ENCODE measurements around the gene RNF13.

RNF13 gene

DNA sequence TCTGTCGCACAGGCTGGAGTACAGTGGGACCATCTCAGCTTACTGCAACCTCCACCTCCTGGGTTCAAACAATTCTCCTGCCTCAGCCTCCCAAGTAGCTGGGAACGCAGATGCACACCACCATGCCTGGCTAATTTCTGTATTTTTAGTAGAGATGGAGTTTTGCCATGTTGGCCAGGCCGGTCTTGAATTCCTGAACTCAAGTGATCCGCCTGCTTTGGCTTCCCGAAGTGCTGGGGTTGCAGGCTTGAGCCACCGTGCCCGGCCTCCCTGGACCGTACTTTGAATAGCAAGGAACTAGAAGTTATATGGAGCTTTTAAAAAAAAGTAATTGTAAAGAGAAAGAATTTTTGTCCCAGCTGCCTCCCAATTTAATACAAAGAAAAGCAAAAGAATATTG, 12.3 kb upstream of the RNF13 start:
- H3K27ac ChIP-seq (ENCODE audit: low read length): no peak overlapping the region
- no peak overlapping the region for H2AFZ ChIP-seq (ENCODE audit: low read length)

GRCh38 chr3:149801195-149801594, 11.8 kb upstream of the RNF13 start:
- Histone ChIP-seq H3K4me2 (ENCODE audit: low read depth, low read length) (no peak overlapping the region), H2AFZ (ENCODE audit: low read length) (no peak overlapping the region)
- no peak for DNase-seq

More for the DNA sequence above, 12.3 kb upstream of the RNF13 start:
- Histone ChIP-seq H3K4me3 (ENCODE audit: low read length) (no peak overlapping the region), H3K9me3 (replicated peaks; ENCODE audit: insufficient read depth, low read length) (no peaks in the 10 kb centered on the region), H3K4me2 (ENCODE audit: low read depth, low read length) (no peak overlapping the region), H3K27me3 (replicated peaks; ENCODE audit: insufficient read depth, low read length) (no peaks in the 10 kb centered on the region), H3K79me2 (ENCODE audit: low read length) (no peaks in the 10 kb centered on the region), H3K9ac (ENCODE audit: low read length) (no peak overlapping the region), H3F3A (ENCODE audit: insufficient read depth, low read length) (no peaks in the 10 kb centered on the region), H4K20me1 (ENCODE audit: insufficient read depth, low read length) (no peaks in the 10 kb centered on the region), H3K36me3 (replicated peaks; ENCODE audit: insufficient read depth, low read length) (no peaks in the 10 kb centered on the region), H3K9me2 (replicated peaks; ENCODE audit: insufficient read depth, low read length) (no peaks in the 10 kb centered on the region), H3K4me1 (ENCODE audit: low read length) (no peaks in the 10 kb centered on the region)
- TF ChIP-seq, protein P1, sequence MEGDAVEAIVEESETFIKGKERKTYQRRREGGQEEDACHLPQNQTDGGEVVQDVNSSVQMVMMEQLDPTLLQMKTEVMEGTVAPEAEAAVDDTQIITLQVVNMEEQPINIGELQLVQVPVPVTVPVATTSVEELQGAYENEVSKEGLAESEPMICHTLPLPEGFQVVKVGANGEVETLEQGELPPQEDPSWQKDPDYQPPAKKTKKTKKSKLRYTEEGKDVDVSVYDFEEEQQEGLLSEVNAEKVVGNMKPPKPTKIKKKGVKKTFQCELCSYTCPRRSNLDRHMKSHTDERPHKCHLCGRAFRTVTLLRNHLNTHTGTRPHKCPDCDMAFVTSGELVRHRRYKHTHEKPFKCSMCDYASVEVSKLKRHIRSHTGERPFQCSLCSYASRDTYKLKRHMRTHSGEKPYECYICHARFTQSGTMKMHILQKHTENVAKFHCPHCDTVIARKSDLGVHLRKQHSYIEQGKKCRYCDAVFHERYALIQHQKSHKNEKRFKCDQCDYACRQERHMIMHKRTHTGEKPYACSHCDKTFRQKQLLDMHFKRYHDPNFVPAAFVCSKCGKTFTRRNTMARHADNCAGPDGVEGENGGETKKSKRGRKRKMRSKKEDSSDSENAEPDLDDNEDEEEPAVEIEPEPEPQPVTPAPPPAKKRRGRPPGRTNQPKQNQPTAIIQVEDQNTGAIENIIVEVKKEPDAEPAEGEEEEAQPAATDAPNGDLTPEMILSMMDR (IDR thresholded peaks at IDR 0.05; ENCODE audit: low read length): no peak
- TF ChIP-seq EZH2 (optimal IDR thresholded peaks at IDR 0.05; ENCODE audit: low read depth, low read length) (no peak), EZH2phosphoT487 (IDR thresholded peaks at IDR 0.05; ENCODE audit: low read length) (no peak)
- no peak for DNase-seq

DNA sequence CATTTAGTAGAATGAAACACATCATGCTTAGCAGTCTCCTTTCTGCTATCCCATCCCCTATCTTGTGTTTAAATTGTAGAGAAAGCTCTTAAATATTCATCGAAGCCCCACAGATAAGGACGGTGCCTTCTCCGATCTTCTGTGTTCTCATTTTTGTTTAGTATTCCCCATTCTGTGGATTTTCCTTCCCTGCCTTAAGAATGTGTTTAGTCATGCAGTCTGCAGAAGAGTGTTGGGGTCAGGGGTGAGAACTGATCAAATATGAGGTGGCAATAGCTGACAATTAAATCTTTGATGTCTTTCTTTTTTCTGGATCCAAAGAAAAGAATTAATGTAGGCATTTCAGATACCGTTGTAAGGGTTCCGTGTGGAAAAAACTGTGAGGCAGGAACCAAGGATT, 11.4 kb upstream of the RNF13 start:
- H3K27me3 ChIP-seq (replicated peaks; ENCODE audit: insufficient read depth, low read length): no peaks in the 10 kb centered on the region
- no peak for TF ChIP-seq EZH2phosphoT487 (IDR thresholded peaks at IDR 0.05; ENCODE audit: low read length)
- TF ChIP-seq, protein P1 (IDR thresholded peaks at IDR 0.05; ENCODE audit: low read length): no peak
- no peak for TF ChIP-seq EZH2 (optimal IDR thresholded peaks at IDR 0.05; ENCODE audit: low read depth, low read length)
- no peaks in the 10 kb centered on the region for H3K36me3 ChIP-seq (replicated peaks; ENCODE audit: insufficient read depth, low read length)
- H3K9me3 ChIP-seq (replicated peaks; ENCODE audit: insufficient read depth, low read length): no peaks in the 10 kb centered on the region
- no peak overlapping the region for H2AFZ ChIP-seq (ENCODE audit: low read length)
- H3K9ac ChIP-seq (ENCODE audit: low read length): no peak overlapping the region
- H4K20me1 ChIP-seq (ENCODE audit: insufficient read depth, low read length): no peaks in the 10 kb centered on the region
- no peaks in the 10 kb centered on the region for H3K9me2 ChIP-seq (replicated peaks; ENCODE audit: insufficient read depth, low read length)
- H3K4me3 ChIP-seq (ENCODE audit: low read length): no peak overlapping the region
- no peak overlapping the region for H3K4me2 ChIP-seq (ENCODE audit: low read depth, low read length)
- H3F3A ChIP-seq (ENCODE audit: insufficient read depth, low read length): no peaks in the 10 kb centered on the region
- DNase-seq: no peak
- H3K79me2 ChIP-seq (ENCODE audit: low read length): no peaks in the 10 kb centered on the region
- no peak overlapping the region for H3K27ac ChIP-seq (ENCODE audit: low read length)
- 0 out of 2 replicates have a peak, but pooled peaks cover 5% of the 10 kb centered on the region for H3K4me1 ChIP-seq (ENCODE audit: low read length)

More at GRCh38 chr3:149801195-149801594, 11.8 kb upstream of the RNF13 start:
- H3K27ac ChIP-seq (ENCODE audit: low read length): no peak overlapping the region
- H3K27me3 ChIP-seq (replicated peaks; ENCODE audit: insufficient read depth, low read length): no peaks in the 10 kb centered on the region
- 0 out of 2 replicates have a peak, but pooled peaks cover 1% of the 10 kb centered on the region for H3K4me1 ChIP-seq (ENCODE audit: low read length)
- no peaks in the 10 kb centered on the region for H4K20me1 ChIP-seq (ENCODE audit: insufficient read depth, low read length)
- no peaks in the 10 kb centered on the region for H3K9me3 ChIP-seq (replicated peaks; ENCODE audit: insufficient read depth, low read length)
- H3F3A ChIP-seq (ENCODE audit: insufficient read depth, low read length): no peaks in the 10 kb centered on the region
- TF ChIP-seq EZH2 (optimal IDR thresholded peaks at IDR 0.05; ENCODE audit: low read depth, low read length) (no peak), EZH2phosphoT487 (IDR thresholded peaks at IDR 0.05; ENCODE audit: low read length) (no peak)
- TF ChIP-seq, protein P1 (IDR thresholded peaks at IDR 0.05; ENCODE audit: low read length): no peak
- no peak overlapping the region for H3K4me3 ChIP-seq (ENCODE audit: low read length)
- no peaks in the 10 kb centered on the region for H3K36me3 ChIP-seq (replicated peaks; ENCODE audit: insufficient read depth, low read length)
- no peaks in the 10 kb centered on the region for H3K79me2 ChIP-seq (ENCODE audit: low read length)
- H3K9ac ChIP-seq (ENCODE audit: low read length): no peak overlapping the region
- no peaks in the 10 kb centered on the region for H3K9me2 ChIP-seq (replicated peaks; ENCODE audit: insufficient read depth, low read length)

Data from MM.1S (cell line).